Activated CD8-positive, alpha-beta memory T cell treated with anti-CD3 and anti-CD28 coated beads for 48 hours (primary cell): ENCODE measurements around the gene CALML6.

Experiments used
- DNase-seq, 3 experiments: peaks; one replicate each; pipeline ENCODE4 v3.0.0-alpha.2; 2020; ENCODE audit warnings: low read depth in 2 of 3, low spot score in 2 of 3

The CALML6 gene

DNA sequence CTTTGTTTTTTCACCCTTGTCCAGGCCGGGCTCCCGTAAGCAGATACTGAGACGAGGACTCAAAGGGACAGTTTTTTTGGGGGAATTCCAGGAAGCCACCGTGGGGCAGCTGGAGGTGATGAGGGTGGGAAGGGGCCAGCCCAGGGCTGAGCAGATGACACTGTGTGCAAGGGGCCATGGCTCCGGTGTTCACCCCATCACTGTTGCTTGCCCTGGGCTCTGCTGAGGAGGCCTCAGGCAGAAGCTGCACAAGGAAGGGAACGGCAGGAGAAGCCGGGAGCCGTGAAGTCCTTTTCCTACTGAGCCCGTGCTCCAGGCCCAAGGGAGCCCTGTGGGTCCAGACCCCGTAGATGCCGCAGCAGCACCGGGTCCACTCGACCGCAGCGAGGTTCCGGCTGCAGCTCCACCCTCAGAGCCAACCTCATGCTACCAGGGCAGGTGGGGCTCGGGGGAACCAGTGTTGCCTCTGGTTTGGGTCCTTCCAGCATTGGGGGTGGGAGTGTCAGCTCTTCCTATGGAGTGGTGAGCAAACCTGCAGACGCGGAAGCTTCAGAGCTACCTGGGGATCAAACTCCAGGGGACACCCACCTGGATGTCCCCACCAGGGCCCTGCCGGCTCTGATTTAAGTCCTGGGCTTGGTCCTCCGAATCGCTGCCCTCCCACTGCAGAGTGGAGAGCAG, 4.3 kb upstream of the CALML6 start:
- DNase-seq = no peak

DNA sequence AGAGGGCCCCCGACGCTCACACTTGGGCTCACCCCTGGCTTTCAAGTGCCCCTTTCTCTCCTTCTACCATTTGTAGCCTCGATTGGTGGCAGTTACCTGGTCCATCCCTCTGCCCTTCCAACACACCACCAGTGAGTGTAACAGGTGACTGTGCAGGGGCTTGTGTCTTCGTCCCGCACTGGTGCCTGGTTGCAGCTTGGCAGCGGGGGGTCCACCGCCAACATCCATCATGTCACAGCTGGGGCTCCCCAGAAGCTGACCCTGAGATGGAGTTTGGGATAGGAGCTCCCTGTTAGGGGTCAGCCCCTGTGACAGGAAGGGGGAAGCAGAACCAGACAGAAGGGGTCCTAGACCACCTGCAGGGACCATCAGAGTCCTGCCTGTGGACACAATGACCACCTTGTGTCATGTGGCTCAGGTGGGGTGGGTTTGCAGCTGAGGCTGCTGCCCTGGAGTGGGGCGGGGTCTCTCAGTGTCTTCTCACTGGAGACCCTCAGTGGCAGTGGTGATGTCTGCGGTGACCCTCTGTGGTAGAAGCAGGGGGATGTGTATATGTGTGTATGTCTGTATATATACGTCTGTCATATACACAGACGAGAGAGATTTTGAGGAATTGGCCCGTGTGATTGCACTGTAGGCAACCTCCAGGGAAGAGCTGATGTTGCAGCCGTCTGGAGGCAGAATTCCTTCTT, 3.6 kb upstream of the CALML6 start:
- DNase-seq = no peak

DNA sequence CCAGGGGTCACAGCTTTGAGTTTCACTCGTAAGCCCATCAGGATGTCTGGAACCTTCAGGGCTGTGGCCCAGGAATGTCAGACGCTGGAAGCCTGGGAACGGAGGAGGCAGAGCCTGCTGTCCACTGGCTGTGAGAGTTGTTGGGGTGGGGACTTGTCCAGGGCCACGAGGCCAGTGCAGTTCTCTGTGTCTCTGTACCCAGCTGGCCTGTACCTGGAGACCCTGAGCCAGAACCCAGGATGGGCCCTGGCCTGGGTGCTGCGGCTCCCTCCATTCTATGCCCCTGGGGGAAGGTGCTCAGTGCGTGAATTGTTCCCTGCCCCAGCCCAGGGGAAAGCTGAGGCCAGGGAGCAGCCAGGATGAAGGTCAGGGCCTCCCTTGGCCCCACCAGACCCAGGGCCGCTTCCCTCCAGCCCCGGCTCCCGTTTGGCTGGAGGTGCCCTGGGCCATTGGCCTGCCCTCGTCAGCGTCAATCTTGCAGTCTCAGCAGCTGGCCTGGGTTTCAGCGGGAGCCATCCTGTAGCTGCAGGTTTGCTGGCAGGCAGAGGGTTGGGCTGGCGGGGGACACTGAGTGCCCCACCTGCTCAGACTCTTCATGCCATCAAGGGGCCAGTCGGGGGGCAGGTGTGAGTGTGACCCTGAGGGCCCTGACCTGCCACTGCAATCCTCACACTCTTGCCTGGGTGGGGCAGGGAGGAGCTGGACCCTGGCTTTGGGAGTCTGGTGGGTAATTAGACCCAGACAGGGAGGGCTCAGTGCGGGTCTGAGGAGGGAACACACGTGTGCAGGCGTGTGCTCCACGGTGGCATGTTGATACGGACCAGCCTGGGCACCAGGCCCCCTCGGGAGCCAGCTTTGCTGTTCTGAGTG, 724 bp upstream of the CALML6 start:
- no peak for DNase-seq

DNA sequence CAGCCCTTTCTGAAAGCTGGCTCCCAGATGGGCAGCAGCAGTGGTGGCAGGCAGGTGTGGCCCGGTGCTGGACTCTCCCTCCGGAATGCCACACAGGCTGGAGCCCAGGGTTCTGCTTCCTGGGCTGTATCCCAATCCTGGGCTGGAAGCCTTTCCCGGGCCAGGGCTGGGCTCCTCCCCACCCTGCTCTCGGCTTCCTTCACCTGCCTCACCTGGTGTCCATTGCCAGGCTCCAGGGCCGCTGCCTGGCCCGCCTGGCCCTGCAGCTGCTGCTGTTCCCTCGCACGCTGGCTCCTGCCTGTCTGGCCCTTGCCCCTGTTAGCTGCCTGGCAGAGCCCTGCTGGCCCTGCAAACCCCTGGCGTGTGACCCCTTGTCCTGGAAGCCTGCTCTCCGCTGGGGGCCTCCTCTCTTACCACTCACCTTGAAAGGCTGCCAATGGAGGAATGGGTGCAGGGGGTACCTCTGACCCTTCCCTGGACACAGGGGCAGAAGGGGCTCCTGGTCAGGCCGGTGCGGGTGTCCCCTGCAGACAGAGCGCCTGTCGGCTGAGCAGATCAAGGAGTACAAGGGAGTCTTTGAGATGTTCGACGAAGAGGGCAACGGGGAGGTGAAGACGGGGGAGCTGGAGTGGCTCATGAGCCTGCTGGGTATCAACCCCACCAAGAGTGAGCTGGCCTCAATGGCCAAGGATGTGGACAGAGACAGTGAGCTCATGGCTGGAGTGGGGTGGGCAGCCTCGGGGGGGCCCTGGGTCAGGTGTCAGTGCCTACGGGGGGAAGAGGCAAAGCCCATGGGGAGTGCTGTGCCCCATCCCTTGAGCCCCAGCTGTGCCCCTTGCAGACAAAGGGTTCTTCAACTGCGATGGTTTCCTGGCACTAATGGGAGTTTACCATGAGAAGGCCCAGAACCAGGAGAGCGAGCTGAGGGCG, 1.1 kb downstream of the CALML6 start:
- DNase-seq = no peak

DNA sequence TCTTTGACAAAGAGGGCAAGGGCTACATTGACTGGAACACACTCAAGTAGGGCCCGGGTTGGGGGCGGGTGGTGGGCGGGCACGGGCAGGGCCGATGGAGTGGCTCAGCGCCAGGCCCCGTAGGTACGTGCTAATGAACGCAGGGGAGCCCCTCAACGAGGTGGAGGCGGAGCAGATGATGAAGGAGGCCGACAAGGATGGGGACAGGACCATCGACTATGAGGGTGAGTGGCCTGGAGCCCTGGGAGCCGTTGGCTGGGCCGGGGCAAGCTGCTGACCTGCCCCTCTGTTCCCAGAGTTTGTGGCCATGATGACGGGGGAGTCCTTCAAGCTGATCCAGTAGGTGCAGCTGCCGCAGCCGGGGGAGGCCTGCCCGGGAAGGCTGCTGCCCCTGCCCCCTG, 1.8 kb downstream of the CALML6 start:
- no peak for DNase-seq

DNA sequence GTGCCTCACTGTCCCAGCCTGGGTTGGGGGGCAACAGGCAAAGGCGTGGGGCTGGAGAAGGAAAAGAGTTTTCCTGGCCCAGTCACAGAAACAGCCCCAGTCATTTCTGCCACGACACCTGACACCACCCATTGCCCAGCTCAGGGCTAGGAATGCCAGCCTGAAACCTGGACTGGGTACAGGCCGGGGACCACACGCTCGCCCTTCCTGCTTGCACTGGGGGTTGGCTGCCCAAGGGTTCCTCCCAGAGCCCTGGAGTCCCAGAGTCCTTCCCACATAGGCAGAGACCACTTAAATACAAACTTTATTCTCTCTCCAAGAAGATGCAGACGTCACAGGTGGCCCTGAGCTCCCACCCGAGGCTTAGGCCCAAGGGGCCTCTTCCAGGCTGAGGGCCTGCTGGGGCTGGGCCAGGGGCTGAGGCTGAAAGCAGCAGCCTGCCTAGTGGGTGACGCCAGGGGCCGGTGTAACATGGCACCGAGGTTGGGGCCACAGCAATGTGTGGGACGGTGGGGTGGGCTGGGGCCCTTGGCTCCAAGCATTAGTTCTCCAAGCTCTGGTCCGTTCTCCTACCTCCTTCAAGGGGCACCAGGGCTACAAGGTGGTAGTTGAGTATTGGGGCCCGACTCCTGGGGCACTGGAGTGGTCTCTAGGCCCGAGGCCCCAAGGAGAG, 2.4 kb downstream of the CALML6 start:
- no peak for DNase-seq

DNA sequence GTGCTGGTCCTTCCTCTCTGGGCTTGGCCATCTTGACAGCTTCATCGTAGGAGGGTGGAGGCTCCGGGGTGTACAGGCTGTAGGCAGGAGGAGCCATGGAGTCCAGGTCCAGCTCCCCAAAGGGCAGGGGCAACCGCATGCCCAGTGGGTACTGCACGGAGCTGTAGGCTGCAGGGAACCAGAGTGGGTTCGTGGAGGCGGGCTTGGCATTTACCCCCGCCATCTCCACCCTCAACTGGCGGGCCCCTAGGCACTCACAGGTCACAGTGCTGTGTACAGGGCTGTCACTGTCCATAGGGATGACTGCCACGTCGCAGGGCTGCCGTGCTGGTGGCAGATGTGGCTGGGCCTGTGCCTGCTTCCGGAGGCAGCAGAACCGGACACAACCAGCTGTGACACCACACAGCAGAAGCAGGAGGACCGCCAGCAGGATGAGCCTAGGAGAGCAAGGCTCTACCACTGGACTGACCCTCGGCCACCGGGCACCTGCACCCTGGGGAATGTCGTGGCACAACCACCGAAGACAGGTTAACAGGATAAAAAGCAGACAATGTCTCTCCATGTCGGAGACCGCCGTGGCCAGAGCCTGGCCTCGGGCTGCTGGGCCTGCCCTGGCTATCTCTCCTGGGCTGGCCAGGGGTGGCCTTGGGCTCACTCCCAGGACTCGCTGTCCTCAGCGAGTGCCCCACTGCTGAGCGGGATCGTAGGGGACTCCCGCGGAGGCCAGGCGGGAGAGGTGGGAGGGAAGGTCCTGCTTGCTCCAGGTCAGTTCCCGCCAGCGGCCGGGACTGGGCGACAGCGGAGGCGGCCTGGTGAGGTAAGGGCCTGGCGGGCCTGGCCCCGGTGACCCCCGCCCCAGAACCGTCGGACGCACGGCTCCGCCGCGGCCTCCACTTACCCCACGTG, 3.2 kb downstream of the CALML6 start:
- DNase-seq = no peak

DNA sequence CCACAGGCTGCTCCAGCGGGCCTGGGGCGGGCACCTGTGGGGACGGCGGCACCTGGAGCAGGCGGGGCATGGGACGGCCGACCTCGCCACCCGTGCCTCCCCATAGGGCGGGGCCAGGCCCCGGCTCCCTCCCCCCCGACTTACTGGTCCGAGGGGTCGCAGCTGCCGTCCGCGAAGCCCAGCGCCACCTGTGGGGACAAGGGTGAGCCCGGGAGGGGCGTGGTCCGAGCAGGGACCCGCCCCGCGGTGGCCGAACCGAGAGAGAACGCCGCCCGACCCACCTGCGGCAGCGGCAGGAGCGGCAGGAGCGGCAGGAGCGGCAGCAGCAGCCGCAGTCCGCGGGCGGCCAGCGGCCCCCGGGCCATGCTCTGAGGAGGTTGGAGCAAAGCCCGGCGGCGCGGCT, 3.8 kb downstream of the CALML6 start, which contains the start of gene TMEM52:
TMEM52 (minus strand) TSS at position 379 of the 403 bp plus-strand sequence; CDS start at position 365, 14 bp downstream.
- no peak for DNase-seq

DNA sequence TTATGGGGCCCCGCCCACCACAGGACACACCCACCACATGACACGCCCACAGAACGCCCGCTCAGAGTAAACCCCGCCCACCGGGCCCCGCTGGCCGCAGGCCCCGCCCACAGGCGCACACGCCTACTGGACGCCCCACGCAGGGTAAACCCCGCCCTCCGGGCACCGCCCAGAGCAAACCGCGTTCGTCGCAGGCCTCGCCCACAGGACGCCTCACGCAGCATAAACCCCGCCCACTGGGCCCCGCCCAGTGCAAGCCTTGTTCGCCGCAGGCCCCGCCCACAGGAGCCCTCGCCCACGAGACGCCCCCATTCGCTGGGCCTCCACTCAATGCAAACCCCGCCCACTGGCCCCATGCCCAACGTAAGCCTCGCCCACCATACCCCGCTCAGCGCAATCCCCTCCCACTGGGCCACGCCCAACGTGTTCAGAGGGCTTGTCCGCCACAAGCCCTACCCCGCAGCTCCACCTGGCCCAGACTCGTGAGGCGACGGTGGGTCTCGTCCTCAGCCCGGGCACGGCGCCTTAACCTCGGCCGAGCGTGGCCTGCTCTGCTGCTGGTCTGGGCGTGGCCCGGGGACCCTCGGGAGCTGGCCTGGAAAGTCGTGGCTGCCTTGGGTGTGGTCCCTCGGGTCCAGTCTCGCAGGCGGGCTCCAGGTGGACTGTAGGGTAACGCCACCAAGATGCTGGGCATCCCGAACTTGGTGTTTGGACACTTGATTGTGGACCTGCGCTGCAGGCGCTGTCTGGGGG, 4.4 kb downstream of the CALML6 start:
- peak; percentile 95 to 97 (median 96) for DNase-seq

DNA sequence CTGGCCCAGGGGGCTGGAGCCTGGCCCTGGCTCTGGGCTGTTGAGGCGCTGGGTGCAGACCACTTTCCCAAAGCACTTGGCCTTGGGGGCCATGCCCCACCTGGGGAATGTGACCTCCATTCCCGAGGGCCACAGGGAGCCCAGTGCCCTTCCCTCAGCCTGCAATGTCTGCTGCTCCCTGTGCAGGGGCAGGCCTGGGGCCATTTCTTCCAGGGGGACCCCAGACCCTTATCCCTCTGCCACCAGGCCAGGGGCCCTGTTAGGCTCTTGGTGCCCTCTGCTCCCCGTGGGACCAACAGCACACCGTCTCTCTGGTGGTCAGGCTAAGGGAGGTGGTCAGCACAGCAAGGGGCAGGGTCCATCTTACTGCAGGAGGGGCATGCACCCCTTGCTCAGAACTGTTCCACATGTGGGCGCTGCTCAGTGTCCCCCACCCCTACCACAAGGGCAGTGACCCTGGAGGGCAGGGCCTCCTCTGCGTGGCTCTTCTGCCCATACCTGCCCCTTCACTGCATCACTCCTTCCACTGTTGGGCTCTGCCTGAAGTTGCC, 5.1 kb downstream of the CALML6 start:
- DNase-seq = no peak

DNA sequence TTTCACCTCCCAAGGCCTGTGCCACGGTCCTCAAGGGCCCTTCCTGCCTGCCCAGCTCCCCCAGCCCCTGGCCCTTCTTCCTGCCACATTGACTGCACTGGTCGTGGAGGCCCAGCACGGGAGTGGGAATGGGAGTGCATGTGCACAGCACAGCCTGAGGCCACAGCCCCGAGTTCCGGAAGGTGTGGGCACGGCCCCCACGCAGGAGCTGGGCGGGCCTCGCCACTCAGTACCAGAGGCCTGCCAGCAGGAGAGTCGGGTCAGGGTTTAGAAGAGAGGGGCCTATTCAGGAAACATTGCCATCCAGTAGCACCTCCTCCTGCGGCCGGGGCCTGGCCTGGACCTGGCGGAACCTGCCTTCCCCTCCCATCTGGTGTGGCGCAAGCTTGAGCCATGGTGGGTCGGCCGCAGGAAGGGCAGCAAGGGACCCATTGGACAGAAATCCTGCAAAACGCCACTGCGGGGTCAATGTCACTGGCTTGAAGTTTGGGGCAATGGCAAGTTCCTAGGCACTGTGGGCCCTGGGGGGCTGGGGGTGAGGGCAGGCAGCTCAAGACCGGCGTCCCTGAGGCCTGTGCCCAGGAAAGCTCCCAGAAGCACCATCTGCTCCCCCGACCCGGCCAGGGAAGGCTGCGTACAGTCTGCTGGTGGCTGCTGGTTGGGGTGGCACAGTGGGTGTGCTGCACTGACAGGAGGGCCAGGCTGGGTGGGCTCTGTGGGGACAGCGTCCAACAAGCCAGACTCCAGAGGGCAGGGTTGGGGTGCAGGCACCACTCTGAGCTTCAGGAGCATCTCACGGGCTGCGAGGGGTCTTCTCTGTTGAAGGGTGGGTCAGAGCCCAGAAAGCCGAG, 5.8 kb downstream of the CALML6 start:
- DNase-seq = no peak

DNA sequence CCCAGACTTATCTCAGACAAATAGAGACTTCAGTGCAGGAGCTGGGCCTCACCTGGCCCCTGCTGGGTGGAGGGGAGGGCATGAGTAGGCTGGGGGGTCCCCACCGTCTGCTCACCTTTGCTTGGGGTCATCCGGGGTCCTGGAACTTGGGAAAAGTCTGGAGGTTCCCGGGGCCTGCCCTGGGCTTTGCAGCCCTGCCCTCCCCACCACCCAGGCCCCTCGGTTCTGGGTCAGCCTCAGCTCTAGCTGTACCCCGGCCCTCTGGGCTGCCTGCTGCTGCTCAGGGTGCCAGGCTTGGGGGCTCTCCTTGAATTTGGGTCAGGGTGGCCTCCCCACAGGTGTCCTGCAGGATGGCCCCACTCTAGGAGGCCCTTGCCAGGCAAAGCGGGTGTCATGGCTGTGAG, 6.4 kb downstream of the CALML6 start:
- DNase-seq = no peak

DNA sequence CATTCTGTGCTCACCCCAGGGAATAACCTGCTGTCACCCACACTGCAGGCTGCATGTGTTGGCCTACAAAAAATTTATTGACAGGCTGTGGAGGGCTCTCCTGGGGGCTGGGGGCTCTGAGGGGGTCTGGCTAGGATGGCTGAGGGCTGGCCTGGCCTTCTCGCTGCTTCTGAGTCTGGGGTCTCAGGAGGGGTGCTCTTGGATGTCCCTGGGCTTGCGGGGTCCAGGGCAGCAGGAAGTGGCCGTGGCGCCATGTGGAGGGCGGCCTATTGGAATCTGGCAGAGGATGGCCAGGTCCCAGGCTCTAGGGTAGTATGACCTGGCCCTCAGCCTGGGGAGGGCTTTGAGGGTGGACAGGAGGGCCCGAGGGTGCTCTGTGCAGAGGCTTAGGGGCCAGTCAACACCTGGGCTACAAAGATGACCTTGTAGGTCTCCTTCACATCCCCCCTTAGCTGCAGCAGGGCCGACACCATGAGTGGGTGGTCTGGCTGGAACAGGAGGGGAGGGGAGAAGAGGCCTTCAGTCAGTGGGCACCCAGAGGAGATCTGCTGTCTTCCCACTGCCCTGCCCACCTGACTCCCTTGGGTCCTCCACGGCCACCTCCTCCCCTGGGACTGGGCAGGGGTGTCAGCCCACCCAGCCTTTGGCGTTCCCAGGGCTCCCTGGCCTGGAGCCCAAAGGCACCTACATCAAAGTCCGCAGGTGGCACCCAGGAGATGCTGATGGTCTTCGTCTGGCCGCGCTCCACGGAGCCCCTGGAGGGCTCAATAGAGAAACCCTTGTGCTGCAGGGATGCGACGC, 7.0 kb downstream of the CALML6 start:
- DNase-seq = no peak

DNA sequence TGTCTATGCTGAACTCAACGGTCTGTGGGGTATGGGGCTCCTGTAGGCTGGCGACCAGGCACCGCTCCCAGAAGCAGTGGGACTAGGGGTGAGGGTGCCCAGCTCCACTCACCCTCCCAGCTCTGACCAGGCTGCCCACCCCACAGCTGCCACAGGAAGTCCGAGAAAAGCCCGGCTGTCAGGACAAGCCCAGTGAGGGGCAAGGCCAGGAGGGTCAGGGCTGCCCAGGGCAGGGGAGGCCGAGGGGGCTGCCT, 7.6 kb downstream of the CALML6 start:
- DNase-seq = no peak

DNA sequence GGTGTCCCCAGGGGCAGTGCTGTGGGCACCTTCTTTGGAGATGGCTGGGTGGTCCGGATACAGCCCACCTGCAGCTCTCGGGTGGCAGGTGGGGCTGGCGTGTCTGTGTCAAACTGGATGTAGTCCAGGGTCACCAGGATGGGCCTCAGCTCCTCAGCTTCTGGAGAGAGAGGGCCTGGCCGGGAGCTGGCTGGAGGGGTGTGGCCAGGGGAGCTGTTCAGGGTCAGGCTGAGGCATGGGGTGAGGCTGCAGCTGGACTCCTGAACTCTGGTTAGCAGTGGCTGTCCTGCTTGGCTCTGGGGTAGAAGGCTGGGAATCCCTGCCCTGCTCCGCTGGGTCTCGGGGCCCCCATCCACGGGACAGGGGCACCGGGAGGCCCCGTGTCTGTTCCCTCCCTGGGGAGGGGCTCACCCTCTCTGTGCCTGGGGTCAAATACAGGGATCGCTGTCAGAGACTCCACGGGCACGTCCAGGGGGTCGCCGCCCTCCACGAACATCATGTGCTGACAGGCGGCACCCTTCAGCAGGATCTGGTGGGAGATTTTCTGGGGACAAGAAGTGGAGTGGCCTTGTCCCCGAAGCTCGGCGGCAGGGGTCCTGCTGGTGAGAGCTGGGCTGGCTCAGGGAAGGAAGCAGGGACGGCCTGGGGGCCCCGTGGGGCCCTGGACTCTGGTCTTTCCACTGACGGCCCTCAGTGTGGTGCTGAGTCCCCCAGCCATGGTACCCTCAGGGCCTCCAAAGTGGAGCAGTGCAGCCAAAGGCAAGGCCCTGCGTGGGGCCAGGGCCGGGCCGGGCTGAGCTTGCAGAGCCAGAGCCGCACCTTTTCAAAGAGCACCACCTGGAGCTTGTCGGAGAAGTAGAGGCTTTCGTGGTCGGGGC, 8.1 kb downstream of the CALML6 start:
- no peak for DNase-seq

DNA sequence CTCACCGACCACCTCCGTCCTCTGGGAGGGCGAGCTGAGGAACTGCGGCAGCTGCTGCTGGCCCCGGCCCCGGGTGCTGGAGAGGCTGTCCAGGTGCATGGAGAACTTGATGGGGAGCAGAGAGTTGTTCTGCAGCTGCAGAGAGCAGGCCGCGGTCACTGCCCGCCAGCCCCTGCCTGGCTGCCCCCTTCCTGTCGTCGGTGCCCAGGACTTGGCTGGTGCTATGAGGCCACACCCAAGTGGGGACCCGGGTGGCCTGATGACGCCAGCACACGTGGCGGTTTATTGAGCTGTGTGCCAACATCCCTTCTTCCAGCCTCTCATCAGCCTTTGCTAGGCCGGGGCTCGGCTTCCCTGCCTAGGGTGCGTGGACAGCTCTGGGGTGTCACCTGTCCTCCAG, 9.3 kb downstream of the CALML6 start:
- DNase-seq = no peak
